K562 (cell line): ENCODE data around the gene SNX12. TPM values are rescaled to one million over a fixed set of nuclear protein-coding genes. Genes with fewer than 3 reads are reported as not detected.

Experiments used
- ATF1 ChIP-seq, 2 experiments: fragments of 450-650 bp in 1 of 2; IDR thresholded peaks; 2 replicates each; pipeline ENCODE4 v1.6.1; 2016; ENCODE audit warnings: missing compliant biosample characterization in 1 of 2, missing genetic modification characterization in 1 of 2
- ATF3 ChIP-seq, 2 experiments: fragments of 450-650 bp in 1 of 2; sonication (generic) in 1 of 2; formaldehyde crosslinking in 1 of 2; IDR thresholded peaks in 1 of 2; conservative IDR thresholded peaks in 1 of 2; 2 replicates each; pipeline versions ENCODE4 v1.6.1 to v1.8.1; 2016 to 2023; ENCODE audit warnings: mild to moderate bottlenecking in 2 of 2, moderate library complexity in 2 of 2, inconsistent platforms in 1 of 2, missing genetic modification reagents in 1 of 2
- FOXJ2 ChIP-seq: fragments of 200-800 bp; sonication (Bioruptor generic); IDR thresholded peaks from 2 replicates; pipeline ENCODE4 v1.6.1; 2016; ENCODE audit warnings: missing genetic modification characterization, missing compliant biosample characterization
- FOXK2 ChIP-seq, 2 experiments: fragments of 450-650 bp; IDR thresholded peaks in 1 of 2; conservative IDR thresholded peaks in 1 of 2; 2 replicates each; pipeline ENCODE4 v1.6.1; 2016; ENCODE audit warnings: low read depth in 2 of 2, mild to moderate bottlenecking in 1 of 2
- GABPB1 ChIP-seq: sonication (generic); formaldehyde crosslinking; IDR thresholded peaks from 2 replicates; pipeline ENCODE4 v1.8.0; 2022; ENCODE audit warnings: mild to moderate bottlenecking, missing genetic modification reagents
- HMBOX1 ChIP-seq: sonication (generic); IDR thresholded peaks from 2 replicates; pipeline ENCODE4 v1.6.1; 2016
- LARP7 ChIP-seq: fragments of 450-650 bp; IDR thresholded peaks from 2 replicates; pipeline ENCODE4 v1.6.1; 2016
- NFYB ChIP-seq: IDR thresholded peaks from 2 replicates; pipeline ENCODE4 v1.6.1; 2011; ENCODE audit warnings: mild to moderate bottlenecking, moderate library complexity; ENCODE audit not compliant: insufficient read length; ENCODE audit errors: extremely low read depth
- PRDM10 ChIP-seq: fragments of 450-650 bp; IDR thresholded peaks from 2 replicates; pipeline ENCODE4 v1.6.1; 2018; ENCODE audit not compliant: partially characterized antibody
- ZNF311 ChIP-seq: fragments of 250-450 bp; sonication (Bioruptor Pico); IDR thresholded peaks from 2 replicates; pipeline ENCODE4 v1.4.0; 2020; ENCODE audit warnings: mild to moderate bottlenecking, moderate library complexity
- ZNF584 ChIP-seq: fragments of 200-800 bp; sonication (Bioruptor generic); IDR thresholded peaks from 2 replicates; pipeline ENCODE4 v1.6.1; 2016; ENCODE audit warnings: low read depth, mild to moderate bottlenecking, missing genetic modification characterization, missing compliant biosample characterization
- ZNF592 ChIP-seq: fragments of 450-650 bp; IDR thresholded peaks from 2 replicates; pipeline ENCODE4 v1.6.1; 2017; ENCODE audit warnings: antibody characterized with exemption, mild to moderate bottlenecking
- ZSCAN29 ChIP-seq: fragments of 450-650 bp; IDR thresholded peaks from 2 replicates; pipeline ENCODE4 v1.6.1; 2017
- polyA plus RNA-seq, 8 experiments: library from polyadenylated mRNA; depleted of rRNA in 4 of 8; stranded (reverse) in 5 of 8; unstranded in 3 of 8; fragments of >200 nt; fragmentation: Nextera tagmentation in 2 of 8; fragmentation: Illumina TruSeq in 1 of 8; extraction: Ambion mirVana in 2 of 8; extraction: Trizol in 1 of 8; gene quantifications; 2 replicates each; pipeline versions ENCODE4 v1.2.1 to v1.2.3, GENCODE V29; 2011 to 2014; ENCODE audit warnings: inconsistent platforms in 1 of 8, missing spikeins in 1 of 8
- total RNA-seq, 7 experiments: library from RNA; depleted of rRNA in 6 of 7; stranded (reverse); fragments of >200 nt in 6 of 7; fragmentation: Illumina TruSeq in 2 of 7; extraction: Trizol in 2 of 7; gene quantifications; 2 replicates each; pipeline versions ENCODE4 v1.2.1 to v1.2.3, GENCODE V29; 2011 to 2021; ENCODE audit warnings: low replicate concordance in 1 of 7
- TF ChIP-seq, protein P1 (sequence below): fragments of 450-650 bp; formaldehyde crosslinking; IDR thresholded peaks from 2 replicates; pipeline ENCODE4 v1.4.0; 2020; ENCODE audit warnings: mild to moderate bottlenecking, moderate library complexity
- TF ChIP-seq, protein P2 (sequence below): fragments of 450-650 bp; IDR thresholded peaks from 2 replicates; pipeline ENCODE4 v1.6.1; 2017; ENCODE audit warnings: mild to moderate bottlenecking, moderate library complexity

The SNX12 gene
- total and polyA plus RNA-seq, 9 of the 15 experiments (the other 6 are each of a cell fraction or from before 2014, with no cell fraction given) = 12.7 to 50.3 (median 37.1) TPM

DNA sequence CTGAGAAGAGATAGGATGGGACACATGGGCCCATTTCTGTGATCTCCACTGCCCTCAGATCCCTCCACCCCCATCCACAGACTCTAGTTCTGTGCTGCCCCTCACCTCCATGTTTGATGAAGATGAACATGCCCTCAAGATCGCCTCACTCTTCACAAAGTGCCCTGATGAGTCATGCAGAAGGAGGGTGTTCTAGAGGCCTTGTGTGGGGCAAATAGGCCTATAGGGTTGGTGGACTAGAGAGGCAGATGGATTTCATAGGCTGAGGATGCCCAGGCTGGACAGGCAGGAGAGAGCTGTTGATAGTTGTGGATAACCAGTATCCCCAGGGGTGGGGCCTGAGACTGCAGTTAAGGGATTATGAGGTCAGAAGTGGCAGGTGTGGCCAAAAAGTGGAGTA, 38.3 kb upstream of the SNX12 start, which contains the start of gene CXorf65 (continued):
- TF ChIP-seq FOXK2 (conservative IDR thresholded peaks at IDR 0.05 in 1 of 2, IDR thresholded peaks at IDR 0.05 in 1 of 2; ENCODE audit: low read depth in 2 of 2) (no peak), ZSCAN29 (no peak), PRDM10 (peak; percentile 1), ZNF311 (CRISPR knock-in tag) (no peak), HMBOX1 (peak; percentile 81), GABPB1 (CRISPR knock-in tag) (no peak), ATF1 (CRISPR knock-in tag; IDR thresholded peaks at IDR 0.05) (no peak), ATF1 (tag; IDR thresholded peaks at IDR 0.05) (no peak), ZNF584 (CRISPR knock-in tag) (no peak), ATF3 (IDR thresholded peaks at IDR 0.05) (peak; percentile 84), ATF3 (CRISPR knock-in tag; conservative IDR thresholded peaks at IDR 0.05) (no peak), NFYB (peak; percentile 31), FOXJ2 (tag) (no peak), ZNF592 (peak; percentile 69), LARP7 (no peak)
- TF ChIP-seq, protein P1, sequence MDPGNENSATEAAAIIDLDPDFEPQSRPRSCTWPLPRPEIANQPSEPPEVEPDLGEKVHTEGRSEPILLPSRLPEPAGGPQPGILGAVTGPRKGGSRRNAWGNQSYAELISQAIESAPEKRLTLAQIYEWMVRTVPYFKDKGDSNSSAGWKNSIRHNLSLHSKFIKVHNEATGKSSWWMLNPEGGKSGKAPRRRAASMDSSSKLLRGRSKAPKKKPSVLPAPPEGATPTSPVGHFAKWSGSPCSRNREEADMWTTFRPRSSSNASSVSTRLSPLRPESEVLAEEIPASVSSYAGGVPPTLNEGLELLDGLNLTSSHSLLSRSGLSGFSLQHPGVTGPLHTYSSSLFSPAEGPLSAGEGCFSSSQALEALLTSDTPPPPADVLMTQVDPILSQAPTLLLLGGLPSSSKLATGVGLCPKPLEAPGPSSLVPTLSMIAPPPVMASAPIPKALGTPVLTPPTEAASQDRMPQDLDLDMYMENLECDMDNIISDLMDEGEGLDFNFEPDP = no peak
- TF ChIP-seq, protein P2, sequence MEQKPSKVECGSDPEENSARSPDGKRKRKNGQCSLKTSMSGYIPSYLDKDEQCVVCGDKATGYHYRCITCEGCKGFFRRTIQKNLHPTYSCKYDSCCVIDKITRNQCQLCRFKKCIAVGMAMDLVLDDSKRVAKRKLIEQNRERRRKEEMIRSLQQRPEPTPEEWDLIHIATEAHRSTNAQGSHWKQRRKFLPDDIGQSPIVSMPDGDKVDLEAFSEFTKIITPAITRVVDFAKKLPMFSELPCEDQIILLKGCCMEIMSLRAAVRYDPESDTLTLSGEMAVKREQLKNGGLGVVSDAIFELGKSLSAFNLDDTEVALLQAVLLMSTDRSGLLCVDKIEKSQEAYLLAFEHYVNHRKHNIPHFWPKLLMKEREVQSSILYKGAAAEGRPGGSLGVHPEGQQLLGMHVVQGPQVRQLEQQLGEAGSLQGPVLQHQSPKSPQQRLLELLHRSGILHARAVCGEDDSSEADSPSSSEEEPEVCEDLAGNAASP = no peak
